GM12874 (cell line): Measurements from ENCODE around the gene PRDM1.
A peak's percentile ranks its signal among the peaks of the same experiment; 100 is the strongest.

Source experiments
- TF ChIP-seq, protein P1 (sequence below): IDR thresholded peaks from 2 replicates; pipeline ENCODE4 v1.5.1; 2011; ENCODE audit warnings: low read depth, mild to moderate bottlenecking, control low read depth, low read length, moderate library complexity; ENCODE audit not compliant: insufficient read depth

PRDM1 gene

DNA sequence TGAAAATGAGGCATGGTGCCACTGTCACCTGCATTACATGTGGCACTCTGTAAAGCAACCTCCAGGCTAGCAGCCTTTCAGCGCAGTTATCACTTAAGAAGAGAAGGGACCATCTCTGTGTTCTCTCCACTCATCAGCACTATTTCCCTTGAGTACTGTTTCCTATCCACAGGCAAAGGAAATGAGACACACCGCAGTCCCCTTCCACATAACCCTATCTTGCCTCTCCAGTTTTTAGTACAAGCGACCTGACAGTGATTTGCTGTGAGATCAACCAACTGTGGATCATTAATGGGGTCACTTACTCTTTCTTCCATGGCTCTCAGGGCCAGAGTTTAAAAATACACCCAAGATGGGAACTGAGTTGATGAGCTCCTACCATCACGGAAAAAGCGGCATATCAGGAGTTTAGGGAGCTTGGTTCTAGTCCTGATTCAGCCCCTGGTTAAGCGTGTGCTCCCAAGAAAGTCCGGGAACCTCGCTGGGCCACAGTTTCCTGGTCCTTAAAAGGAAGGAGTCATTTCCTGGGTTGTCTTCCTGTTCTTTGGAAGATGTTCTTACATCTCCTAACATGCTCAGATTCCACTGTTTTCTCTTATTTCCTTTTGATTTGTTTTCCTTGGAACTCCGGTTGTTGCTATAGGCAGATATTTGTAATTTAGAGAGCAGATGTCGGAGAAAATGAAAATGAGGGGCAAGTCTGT, 27.3 kb downstream of the PRDM1 start:
- TF ChIP-seq, protein P1, sequence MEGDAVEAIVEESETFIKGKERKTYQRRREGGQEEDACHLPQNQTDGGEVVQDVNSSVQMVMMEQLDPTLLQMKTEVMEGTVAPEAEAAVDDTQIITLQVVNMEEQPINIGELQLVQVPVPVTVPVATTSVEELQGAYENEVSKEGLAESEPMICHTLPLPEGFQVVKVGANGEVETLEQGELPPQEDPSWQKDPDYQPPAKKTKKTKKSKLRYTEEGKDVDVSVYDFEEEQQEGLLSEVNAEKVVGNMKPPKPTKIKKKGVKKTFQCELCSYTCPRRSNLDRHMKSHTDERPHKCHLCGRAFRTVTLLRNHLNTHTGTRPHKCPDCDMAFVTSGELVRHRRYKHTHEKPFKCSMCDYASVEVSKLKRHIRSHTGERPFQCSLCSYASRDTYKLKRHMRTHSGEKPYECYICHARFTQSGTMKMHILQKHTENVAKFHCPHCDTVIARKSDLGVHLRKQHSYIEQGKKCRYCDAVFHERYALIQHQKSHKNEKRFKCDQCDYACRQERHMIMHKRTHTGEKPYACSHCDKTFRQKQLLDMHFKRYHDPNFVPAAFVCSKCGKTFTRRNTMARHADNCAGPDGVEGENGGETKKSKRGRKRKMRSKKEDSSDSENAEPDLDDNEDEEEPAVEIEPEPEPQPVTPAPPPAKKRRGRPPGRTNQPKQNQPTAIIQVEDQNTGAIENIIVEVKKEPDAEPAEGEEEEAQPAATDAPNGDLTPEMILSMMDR = no peak

DNA sequence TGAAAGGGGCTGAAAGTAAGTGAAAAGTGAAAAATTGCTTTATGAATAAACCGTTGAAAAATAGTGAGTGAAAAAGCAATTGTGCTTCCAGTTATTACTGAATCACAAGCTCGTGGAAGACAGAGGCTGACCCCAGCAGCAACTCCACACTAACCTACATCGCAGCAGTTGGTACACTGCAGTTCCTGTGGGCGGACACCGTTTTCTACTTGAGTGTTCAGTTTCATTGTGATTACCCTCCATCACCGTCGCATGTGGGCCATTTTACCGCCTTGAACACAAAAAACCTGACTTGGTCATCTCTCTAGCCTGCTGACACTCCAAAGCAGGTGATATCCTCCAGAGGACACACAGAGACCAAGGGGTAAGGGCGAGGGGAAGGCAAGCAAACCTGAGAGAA, 28.4 kb downstream of the PRDM1 start:
- TF ChIP-seq, protein P1 = no peak

DNA sequence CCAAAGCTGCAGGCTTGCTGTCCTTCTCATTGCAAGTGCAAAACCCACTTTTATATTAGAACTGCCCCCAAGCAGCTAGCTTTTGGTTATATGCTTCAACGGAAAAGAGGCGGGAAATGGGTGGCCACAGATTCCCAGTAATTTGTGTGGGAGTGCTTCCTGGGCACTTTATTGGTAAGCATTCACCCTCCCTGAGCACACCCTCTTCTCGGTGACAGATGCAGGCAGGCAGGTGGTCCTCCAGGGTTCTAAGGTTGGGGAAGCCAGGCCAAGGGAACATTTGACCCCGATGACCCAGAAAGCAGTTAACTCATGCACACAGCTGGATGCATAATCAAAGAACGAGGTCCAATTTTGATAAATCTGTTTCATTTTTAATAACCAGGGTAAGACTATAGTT, 29.1 kb downstream of the PRDM1 start:
- TF ChIP-seq, protein P1 = no peak

DNA sequence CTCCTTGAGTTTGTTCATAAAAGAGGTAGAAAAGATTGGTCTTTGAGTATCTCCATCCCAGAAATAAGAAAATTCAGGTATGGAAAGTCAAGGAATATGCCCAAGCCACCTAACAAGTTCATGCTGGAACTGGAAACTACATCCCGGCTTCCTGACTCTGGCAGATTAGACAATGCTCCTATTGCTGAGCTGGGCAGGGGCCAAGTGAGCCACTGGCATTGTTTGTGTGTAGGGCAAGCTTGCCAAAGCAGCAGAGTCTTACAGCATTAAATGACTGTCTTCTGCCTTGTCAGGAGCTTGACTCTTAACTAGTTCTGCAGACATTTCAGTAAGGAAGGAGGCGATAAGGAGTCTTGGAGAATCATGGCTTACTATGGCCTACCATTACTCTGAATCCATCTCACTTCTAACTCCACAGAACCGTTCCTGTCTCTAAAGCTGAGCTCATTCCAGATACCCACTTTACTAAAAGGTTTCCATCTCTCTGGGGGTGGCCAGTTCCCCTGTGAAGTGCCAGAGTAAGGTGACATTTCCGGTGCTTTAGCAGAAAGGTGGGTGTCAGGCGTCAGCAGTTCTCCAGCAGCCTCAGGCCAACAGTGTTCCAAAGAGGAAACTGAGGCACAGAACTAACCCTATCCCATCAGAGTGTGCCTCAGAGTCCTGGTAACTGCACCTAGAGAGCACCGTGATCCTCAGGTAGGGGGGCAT, 30.1 kb downstream of the PRDM1 start:
- TF ChIP-seq, protein P1 = no peak

DNA sequence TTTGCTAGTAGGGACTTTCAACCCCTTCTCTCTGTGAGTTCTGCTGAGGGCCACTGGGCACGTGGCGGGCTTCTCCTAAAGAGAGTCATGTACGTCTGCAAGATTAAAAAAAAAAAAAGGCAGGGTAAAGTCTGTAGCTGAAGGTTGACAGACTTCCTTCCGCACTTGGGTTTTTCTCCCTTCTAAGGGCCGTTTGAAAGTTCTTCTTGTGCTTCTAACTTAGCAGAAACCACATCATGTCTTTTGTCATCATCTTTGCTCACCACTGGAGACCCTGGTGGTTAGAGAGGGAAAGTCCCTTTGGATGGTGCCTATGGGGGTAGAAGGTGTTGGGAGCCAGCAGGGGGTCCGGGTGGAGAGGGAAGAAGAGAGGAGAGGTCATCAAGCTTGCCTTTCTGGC, 31.4 kb downstream of the PRDM1 start:
- TF ChIP-seq, protein P1 = 0 out of 2 replicates have a peak, but pooled peaks have one; percentile 3

DNA sequence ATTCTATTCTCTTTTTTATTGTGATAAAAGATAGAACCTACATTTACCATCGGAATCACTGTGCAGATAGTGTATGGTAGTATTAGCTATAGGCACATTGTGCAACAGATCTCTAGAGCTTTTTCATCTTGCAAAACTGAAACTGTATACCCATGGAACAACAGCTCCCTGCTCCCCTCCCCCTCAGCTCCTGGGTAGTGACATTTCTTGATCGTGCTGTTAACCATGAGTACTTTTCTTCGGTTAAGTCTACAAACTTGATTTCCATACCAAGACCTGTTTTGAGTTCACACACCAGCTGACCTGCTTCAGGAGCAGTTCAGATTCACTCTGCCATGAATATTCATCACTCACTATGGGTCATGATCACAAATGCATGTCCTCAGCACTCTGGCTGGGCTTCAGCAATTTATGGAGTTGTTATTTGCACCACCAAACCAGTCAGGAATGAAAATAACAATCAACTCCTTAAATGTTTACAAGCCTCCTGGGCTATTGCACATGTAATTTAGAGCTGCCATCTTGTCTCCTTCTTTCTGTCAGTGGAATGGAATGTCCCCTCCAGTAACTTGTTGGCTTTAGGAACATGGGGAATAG, 32.8 kb downstream of the PRDM1 start:
- TF ChIP-seq, protein P1 = no peak

DNA sequence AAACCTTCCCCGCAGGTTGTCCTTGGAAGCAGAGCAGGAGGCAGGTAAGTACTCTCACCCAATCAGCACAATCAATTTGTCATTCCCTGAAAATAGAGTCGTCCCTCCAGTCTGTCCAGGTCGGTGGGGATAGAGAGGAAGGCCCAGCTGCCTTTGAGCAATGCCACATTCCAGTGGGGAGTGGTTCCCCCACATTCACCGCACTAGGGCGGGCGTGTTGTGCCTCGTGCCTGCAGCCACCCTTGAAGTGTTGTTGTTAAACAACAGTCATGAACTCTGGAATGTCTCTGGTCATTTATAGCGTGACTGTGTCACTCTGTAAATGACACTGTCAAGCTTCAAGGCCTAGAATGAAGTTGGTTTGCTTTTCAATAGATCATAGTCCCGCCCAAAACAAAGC, 33.4 kb downstream of the PRDM1 start:
- TF ChIP-seq, protein P1 = no peak
